Nucleus accumbens (tissue), 56 donors: Measurements from ENCODE around the gene ZDHHC8.

Experiments
- DNase-seq, 56 donors: peaks; one replicate each; lab custom pipeline; 2025; lab: John Stamatoyannopoulos, UW

Gene ZDHHC8

DNA sequence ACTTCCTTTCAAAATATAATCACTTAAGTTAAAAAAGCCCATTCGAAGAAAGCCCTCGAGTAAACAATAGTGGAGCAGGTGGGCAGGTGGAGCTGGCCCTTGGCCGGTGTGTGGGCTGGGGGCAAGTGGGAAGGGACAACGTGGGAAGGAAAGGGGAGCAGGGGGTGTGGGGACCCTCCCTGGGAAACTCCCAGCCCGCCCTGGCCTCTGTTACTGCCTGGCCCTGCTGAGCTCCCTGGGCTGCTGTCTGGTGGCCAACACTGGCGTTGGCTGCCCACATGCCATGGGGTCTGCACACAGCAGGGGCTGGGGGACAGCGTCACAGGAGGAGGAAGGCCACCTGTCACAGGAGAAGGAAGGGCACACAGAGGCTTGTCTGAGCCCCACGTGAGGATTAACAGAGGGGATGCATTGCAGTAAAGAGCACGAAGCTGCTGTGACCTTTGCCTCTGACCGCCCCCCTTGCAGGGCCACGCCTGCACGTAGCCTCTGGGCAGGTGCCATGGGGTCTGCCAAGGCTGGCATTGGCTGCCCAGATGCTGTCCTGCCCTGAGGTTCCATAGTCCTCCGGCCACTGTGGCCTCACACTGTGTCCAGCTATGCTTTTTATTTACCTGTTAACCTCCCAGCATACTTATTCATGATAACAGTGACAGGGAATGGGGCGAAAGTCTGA lies 55.4 kb downstream of the ZDHHC8 start:
- DNase-seq = no peak

DNA sequence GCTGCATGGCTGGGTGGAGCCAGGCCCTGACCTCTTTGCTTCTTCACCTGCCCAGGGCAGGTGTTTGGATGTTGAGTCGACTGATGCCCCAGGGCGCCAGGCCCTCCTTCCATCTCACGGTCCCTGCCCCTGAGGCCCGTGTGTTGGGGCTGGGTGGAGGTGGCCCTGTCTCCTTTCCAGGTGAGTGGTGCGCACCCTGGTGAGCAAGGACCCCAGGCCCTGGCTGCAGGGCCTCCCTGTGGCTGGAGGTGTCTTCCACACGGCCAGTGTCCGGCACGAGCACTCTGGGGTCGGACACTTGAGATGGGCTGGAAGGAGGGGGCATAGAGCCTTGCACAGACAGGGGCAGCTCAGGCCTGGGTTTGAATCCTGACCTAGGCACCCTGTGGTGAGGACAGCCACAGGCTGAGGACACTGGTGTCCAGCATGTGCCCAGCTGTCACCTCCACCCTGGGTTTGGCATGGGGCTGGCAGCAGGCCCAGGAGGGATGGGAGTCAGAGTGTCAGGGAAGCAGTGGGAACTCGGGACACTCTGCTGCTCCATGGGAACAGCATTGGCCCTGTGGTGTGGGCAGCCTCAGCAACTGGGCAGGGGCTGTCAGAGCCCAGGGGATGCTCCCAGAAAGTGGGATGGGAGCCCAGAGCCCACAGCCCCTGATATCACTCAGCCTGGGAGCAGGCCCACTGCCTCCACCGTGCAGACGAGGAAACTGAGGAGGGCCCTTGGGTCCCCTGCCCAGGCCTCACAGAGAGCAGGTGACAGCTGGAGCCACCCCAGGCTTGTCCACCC lies 56.4 kb downstream of the ZDHHC8 start:
- no peak for DNase-seq

DNA sequence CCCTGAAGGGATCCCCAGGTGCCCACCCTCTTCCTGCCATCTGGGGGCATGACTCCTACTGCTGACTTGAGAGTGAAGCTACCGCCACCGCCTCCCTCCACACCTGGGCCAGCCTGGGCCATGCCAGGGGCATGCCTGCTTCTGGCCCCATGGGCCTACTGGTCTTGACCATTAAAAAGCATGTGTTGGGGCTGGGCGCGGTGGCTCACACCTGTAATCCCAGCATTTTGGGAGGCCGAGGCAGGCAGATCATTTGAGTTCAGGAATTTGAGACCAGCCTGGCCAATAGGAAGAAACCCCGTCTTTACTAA lies 56.9 kb downstream of the ZDHHC8 start:
- no peak for DNase-seq

DNA sequence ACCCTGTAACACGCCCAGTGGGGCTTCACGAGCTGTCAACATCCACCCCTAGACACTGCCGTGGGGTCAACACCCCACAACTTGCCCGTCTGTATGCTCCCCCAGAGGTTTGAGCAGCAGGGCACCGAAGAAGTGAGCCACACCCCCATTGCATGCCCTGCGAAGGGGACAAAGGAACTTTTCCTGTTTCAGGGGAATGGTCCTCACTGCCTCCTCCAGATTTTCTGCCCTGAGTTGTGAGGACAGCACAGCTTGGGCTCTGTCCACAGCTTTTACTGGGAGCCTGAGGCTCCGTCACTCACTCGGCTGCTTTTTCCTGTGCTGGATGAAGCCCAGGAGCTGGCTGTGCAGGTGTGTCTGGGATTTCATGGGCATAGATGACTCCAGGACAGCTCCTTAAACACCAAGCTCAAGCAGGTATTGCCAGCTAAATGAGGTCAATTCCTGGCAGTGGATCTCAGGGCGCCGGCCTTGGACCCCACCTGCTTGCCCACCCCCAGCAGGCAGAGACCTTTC lies 59.5 kb downstream of the ZDHHC8 start:
- no peak for DNase-seq

DNA sequence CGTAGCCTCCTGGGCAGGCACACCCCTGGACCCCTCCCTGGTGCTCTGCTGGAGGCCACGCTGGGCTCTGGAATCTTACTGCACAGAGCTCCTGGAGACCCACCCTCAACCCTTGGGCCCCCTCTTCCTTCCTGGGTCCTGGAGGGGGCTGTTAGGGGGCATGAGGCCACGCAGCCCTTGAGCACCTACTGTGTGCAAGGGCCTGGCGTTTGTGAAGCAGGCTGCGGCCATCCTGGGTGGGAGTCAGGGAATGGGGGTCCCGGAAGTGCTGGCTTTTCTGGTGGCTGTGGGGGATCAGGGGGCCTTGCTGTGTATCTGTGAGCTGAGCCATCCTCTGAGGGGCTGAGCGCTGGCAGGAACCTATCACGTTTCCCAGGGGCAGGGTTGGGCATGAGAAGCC lies 60.2 kb downstream of the ZDHHC8 start:
- DNase-seq = no peak

DNA sequence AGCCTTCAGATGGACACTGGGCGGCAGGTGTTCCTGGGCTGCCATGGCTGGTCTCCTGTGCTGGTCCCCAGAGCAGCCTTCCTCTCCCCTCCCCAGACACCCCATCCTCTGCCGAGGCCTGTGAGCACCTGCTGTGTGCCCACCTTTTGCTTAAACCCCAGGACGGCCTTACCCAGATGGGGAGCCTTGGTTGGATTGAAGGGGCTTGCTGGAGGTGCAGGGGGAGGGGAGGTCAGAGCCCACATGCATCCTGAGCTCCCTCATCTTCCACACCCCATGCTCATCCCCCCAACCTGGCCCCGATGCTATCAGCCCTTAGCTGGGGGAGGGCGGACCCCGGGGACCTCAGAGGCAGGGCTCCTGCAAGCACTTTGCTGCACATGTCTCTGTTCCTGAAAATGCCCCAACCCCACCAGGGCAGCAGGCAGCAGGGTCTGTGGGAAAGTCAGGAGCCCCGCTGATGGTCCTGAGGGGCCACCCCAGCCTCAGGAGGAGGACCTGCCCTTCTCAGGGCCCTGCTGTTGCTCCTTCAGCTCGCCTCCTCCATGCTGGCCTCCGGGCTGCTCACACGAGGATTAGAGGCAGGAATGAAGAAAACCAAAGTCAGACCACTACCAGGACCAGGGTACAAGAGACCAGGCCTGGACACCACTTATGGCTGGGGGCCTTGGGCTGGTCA lies 60.8 kb downstream of the ZDHHC8 start:
- no peak for DNase-seq

DNA sequence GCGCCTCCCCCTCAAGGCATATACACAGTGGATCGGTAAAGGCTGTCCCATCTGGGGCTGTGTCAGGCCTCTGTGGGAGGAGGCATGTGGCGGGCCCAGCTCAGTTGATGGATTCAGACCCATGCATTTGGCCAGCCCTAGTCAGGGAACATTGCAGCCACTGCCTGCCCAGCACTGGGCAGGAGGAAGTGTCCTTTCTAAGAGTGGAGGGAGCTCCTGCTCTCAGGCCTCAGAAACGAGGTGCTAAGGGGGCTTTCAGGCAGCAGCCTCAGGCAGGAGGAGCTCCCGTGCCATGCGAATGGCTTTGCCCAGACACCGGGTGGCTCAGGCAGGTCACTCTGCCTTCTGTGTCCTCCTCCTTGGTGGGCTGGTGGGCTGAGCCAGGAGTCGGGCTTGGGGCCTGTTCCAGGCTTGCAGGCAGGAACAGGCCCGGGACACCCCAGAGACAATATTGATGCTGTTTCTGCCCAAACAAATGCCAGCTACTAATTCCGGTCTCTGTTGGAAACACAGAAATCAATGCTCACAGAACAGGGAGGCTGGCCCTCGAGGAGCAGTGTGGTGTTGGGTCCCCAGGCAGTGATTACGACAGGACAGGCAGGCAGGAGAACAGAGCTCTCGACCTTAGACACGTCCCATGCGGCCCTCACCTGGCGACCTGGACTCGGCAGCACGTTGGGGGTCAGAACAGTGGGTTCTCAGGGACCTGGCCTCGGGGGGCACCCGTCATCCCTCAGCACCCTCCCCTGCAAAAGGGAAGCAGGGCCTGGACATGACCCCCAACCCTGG lies 61.6 kb downstream of the ZDHHC8 start:
- DNase-seq = no peak

DNA sequence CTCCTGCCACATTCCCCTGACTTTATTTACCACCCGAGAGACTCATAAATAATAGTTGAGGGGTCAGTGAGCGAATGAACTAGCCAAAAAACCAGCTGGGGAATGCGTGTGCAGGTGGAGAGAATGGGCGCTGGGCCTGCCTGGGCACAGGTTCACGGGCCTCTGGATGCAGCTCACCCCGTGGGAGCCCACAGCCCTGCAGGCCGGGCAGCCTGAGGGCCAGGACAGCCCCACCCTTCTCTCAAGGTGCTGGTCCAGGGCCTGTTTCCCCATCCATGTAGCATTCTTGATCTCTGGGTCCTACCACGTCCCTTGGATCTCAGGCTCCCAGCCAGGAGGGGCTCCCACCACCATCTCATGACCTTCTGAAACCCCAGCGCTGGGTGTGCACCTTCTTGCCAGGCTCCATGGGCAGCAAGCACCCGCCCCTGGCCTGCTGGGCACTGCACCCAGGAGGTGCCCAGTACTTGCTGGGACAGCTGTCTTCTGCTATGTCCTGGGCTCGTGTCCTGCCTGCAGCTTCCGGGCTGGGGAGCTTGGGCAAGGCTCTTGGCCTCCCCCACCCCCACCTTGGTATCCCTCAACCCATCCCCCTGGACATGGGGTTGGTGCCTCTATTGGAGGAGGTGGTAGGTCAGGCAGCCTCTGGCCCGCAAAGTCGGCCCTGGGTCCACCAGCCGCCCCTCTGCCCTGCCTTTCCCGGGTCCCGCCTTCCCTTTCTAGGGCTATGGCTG lies 62.3 kb downstream of the ZDHHC8 start:
- no peak for DNase-seq

DNA sequence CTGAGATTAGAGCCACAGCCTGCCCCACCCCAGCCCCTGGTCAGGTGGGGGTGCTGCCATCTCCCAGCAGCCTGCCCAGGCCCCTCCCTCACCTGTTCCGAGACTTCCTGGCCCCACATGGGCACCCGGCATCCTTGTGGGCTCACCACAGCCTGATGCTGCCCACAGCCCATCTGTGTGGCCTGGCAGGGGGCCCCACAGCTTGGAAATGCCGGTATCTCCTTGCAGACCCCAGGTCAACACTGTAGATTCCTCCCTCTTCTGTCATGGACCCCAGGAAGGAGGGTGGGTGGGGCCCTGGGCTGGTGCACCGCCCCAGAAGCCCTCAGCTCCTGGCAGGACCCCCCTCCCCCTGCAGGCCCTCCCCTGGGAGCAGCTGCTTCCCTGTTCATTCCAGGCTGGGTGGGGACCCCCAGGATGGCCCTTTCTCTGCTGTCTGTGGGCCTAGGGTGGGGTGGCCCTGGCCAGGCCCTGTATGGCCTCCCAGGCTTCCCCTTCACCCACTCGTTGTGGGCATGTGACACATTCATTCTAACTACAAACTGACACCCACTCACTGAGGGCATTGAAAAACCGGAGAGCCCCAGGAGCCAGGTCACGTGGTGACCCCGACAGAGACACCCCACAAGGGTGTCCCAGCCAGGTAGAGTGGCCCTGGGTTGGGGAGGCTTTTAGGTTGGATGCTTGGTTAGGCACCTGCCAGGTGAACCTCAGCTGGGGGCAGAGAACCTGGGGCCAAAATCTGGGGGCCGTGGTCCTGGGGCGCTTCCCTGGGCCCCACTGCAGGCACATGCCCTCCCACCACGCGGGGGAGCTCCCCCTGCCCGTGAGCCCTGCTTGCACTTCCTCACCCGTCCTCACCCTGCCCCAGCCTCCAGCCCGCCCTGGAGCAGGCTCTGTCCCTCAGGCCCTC lies 63.3 kb downstream of the ZDHHC8 start:
- DNase-seq = no peak

DNA sequence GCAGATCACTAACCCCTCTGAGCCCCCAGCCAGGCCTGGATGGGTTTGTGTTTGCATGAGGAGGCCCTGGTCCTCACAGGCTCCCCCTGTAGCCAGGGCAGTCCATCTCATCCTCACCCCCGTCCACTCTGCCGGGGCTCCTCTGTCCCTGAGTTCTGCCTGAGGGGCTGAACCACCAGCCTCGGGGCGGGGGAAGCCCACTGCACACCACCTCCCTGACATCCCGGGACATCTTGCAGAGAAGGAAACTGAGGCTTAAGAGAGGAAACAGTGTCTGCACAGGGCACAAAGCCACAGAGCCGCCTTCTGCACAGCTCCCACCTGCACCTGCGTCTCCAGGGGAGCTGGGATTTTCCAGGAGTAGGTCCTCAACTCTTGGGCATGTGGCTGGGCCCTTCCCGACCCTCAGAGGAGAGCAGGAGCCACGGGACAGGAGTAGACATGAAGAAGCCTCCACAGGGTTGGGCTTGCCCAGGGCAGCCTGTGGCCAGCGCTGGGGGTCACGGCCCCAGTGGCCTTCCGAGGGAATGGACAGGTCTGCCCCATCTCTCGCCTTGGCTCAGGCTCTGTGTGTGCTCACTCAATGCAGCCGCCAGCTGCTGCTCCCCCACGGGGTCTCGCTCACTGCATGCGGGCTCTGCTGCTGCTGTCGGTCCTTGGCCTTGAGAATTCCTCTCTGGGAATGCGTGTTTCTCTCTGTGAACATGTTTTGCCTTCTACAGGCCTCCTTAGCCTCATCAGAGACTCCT lies 64.7 kb downstream of the ZDHHC8 start:
- no peak for DNase-seq
